ENCODE results near the gene GFI1B. TPM values are rescaled to one million over a fixed set of nuclear protein-coding genes. Genes with fewer than 3 reads are reported as not detected.
"Not testable (repeated sequence)": the region's sequence is repeated elsewhere in the genome, so short reads cannot be mapped to it uniquely, and the experiment has no call there.

The GFI1B gene
- total RNA-seq, 2 donors from 2014 or later = not detected

DNA sequence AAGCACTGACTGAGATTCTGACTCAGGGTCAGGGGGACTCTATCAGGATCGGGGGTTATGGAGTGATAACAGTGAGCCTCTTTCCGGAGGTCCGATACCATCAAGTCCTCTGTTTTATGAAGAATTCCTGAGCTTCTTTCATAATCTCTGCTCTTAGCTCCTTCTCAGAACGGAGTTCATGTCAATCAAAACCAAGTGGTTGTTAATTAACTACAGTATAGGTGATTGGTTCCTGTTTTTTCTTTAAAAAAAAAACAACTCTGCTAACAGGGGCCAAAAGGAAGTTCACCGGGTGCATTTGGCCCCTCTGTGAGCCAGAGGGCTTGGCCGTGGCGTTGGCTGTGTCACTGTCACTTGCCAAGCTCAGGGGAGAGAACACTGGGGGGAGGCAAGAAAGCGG is 4.0 kb downstream of the GFI1B start:
- Mint-ChIP-seq H3K27me3 (peaks cover 42% of the 10 kb centered on the region), H3K27ac (no peak overlapping the region), H3K9me3 (no peaks in the 10 kb centered on the region), H3K36me3 (ENCODE audit: low read depth) (no peaks in the 10 kb centered on the region), H3K4me3 (no peak overlapping the region), H3K4me1 (peaks cover 4% of the 10 kb centered on the region)
- no peak for ATAC-seq (replicated peaks)

DNA sequence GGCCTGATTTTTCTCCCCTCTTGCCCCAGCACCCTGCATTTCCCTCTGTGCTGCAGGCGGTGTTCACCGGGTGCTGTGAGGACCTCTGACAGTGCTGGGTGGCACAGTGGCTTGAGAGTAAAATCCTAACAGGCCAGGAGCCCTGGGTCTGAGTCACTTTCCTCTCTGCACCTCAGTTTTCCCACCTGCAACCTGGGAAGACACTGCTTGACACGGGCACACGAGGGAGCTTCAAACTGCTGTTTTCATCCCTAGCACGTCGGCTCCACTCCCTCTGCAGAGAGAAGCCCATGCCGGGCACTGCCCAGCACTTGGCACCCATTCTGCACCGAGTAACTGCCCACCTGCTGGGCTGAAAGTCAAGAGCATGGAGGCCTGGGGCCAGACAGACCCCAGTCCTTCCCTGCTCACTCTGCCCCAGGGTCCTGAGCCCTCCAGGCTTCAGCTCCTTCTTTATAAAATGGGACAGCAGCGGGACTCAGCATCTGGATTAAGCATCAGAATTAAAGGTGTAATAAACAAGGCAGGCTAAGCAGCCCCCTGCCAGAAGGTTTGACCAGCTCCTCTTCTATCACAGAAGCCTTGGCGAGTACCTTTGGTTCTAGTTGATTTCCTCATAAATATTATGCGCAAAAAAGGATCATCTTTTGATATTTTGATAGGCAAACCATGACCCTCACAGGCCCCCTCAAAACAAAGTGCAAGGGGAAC is 5.2 kb downstream of the GFI1B start:
- H3K9me3 Mint-ChIP-seq = no peaks in the 10 kb centered on the region
- ATAC-seq (replicated peaks) = no peak
- H3K4me1 Mint-ChIP-seq = peaks cover 1% of the 10 kb centered on the region
- no peak overlapping the region for H3K27ac Mint-ChIP-seq
- H3K27me3 Mint-ChIP-seq = peaks cover 38% of the 10 kb centered on the region
- no peak overlapping the region for H3K4me3 Mint-ChIP-seq
- no peaks in the 10 kb centered on the region for H3K36me3 Mint-ChIP-seq (ENCODE audit: low read depth)

DNA sequence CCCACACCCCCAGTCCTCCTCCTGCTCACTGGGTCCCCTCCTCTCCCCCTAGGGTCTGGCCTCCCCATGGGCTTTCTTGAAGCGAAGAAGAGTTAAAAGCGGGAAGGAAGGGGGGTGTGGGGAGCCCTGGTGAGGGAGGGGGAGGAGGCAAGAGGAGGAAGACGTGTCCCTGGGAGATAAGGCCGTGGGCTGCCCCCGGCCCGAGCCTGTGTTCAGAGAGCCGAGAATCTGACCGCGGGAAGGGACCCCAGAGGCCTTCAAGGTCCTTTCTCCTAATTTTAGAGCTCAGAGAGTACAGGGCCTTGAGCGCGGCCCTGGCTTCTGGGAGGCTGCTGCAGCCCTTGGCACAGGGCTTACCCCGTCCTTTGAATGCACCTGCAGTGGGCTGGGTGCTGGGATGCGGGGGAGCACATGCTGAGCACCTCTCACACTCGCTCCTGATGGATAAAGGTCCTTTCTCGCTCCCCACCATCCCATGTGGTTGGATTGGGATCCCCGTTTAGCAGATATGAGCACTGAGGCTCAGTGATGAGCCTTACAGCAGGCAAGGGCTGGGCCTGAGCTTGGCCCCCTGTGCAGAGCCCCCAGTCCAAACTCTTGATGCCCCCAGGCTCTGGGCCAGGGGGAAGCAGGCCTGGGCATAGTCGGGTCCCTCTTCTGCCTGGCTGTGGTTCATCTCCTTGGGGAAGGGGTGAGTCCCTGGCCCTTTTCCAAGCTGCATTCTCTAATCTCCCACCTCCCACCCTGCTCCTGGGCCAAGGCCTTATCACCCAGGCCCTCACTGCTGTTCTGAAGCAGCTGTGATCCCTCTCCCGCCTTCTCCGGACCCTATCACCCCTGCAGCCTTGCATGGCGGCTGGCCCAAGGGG is 5.9 kb downstream of the GFI1B start:
- H3K4me3 Mint-ChIP-seq = no peak overlapping the region
- H3K27ac Mint-ChIP-seq = no peak overlapping the region
- ATAC-seq (replicated peaks) = no peak
- H3K9me3 Mint-ChIP-seq = no peaks in the 10 kb centered on the region
- peaks cover 39% of the 10 kb centered on the region for H3K27me3 Mint-ChIP-seq
- H3K4me1 Mint-ChIP-seq = no peaks in the 10 kb centered on the region
- no peaks in the 10 kb centered on the region for H3K36me3 Mint-ChIP-seq (ENCODE audit: low read depth)

DNA sequence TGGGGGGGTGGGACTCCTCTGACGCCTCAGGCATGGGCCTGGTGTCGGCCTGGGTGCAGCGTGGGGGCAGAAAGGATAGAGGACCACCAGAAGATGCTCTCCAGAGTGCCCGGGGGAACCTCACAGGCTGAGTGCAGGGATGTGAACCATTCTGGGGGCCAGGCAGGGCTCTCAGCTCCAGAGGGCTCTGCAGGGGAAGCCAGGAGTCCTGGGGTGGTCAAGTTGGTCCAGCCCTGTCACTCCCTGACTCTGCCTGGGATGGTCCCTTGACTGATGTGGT is 6.5 kb downstream of the GFI1B start:
- no peak overlapping the region for H3K27ac Mint-ChIP-seq
- no peaks in the 10 kb centered on the region for H3K4me1 Mint-ChIP-seq
- no peaks in the 10 kb centered on the region for H3K9me3 Mint-ChIP-seq
- no peak for ATAC-seq (replicated peaks)
- no peaks in the 10 kb centered on the region for H3K36me3 Mint-ChIP-seq (ENCODE audit: low read depth)
- no peak overlapping the region for H3K4me3 Mint-ChIP-seq
- peaks cover 34% of the 10 kb centered on the region for H3K27me3 Mint-ChIP-seq

DNA sequence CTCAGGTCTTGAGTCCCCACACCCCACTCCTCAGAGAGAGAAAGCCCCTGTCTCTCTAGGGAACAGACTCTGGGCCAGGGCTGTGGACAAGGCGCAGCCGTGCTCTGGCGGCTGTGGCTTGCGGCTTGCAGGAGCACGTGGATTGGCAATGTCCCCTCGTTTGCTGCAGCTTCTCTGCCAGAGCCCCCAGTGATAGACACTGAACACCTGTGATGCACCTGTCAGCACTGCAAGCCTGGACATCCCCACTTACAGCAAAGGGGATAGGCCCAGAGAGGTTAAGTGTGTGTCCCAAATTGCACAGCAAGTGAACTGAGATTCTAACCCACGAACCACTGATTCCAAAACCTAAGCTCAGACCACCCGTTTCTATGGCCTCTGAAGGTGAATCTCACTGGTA is 7.0 kb downstream of the GFI1B start:
- Mint-ChIP-seq H3K4me1 (no peaks in the 10 kb centered on the region), H3K4me3 (no peak overlapping the region), H3K27ac (no peak overlapping the region), H3K36me3 (ENCODE audit: low read depth) (no peaks in the 10 kb centered on the region), H3K27me3 (peaks cover 31% of the 10 kb centered on the region), H3K9me3 (no peaks in the 10 kb centered on the region)
- ATAC-seq (replicated peaks) = no peak

DNA sequence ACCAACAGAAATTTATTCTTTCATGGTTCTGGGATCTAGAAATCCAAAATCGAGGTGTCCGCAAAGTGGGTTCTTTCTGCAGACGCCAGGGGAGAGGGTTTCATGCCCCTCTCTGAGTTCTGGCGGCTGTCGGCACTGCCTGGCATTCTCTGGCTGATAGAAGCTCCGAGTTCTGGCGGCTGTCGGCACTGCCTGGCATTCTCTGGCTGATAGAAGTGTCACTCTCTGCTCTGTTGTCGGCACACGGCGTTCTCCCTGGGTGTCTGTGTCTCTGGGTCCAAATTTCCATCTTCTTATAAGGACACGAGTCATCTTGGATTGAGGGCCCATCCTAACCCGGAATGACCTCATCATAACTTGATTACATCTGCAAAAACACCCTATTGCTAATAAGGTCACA is 7.6 kb downstream of the GFI1B start:
- H3K4me3 Mint-ChIP-seq = no peak overlapping the region
- peaks cover 28% of the 10 kb centered on the region for H3K27me3 Mint-ChIP-seq
- no peaks in the 10 kb centered on the region for H3K36me3 Mint-ChIP-seq (ENCODE audit: low read depth)
- no peak overlapping the region for H3K27ac Mint-ChIP-seq
- H3K4me1 Mint-ChIP-seq = no peaks in the 10 kb centered on the region
- no peaks in the 10 kb centered on the region for H3K9me3 Mint-ChIP-seq
- no peak for ATAC-seq (replicated peaks)

DNA sequence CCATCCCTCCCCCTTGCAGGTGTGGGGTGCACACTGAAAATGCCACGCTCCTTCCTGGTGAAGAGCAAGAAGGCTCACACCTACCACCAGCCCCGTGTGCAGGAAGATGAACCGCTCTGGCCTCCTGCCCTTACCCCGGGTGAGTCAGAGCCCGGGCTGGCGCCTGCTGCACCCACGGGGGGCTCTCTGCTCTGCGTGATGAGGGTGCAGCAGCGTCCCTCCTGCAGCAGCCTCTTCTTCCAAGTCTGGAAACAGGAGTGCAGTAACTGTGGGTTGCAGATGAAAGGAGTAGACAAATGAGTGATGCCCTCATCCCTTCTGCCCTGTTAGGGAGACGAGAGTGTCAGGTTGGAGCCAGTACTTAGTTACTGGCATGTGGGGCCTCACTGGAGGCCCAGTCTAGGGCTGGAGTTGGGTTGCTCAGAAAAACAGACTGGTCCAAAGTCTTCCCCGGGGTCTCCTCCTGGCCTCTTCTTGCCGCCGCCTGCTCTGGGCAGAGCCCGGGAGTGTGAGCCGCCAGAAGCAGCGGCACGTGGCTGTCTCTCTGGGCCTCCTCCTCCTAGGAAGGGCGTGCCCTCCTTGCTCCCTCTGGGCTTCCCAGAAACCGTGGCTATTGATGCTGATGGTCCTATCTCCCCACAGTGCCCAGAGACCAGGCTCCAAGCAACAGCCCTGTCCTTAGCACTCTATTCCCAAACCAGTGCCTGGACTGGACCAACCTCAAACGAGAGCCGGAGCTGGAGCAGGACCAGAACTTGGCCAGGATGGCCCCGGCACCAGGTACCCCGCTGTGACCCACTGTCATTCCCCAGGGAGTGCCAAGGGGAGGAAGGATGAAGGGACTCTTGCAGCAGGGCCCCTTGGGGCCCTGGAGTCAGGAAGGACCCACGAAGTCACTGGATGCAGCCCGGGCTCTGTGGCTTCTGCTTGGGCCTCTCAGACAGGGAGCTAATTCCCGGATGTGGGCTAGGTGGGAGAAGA is 8.4 kb downstream of the GFI1B start:
- Mint-ChIP-seq H3K9me3 (no peaks in the 10 kb centered on the region), H3K4me3 (no peak overlapping the region), H3K36me3 (ENCODE audit: low read depth) (no peaks in the 10 kb centered on the region), H3K27me3 (peaks cover 27% of the 10 kb centered on the region), H3K4me1 (no peaks in the 10 kb centered on the region), H3K27ac (no peak overlapping the region)
- no peak for ATAC-seq (replicated peaks)

DNA sequence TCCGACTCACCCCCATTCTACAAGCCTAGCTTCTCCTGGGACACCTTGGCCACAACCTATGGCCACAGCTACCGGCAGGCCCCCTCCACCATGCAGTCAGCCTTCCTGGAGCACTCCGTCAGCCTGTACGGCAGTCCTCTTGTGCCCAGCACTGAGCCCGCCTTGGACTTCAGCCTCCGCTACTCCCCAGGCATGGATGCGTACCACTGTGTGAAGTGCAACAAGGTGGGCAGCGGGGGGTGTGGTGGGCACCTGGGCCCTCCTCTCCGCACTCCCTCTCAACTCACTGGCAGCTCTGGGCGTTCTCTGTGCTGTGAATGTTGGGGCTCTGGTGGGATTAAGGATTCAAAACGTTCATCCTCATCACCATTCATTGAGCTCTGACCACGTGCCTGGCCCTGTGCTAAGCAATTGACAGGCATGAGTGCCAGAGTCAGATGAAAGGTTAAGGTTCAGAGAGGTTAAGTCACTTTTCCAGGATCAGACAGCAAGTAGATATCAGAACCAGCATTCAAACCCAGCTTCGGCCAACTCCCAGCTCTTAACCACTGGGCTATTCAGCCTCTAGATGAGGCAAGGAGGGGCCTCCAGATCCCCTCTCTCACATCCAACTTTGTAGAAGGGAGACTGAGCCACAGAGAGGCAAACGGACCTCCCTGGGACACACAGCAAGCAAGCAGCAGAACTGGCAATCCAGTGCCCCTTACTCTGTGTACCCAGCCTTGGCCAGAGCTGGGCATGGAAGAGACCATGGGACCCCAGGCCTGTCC is 9.9 kb downstream of the GFI1B start:
- H3K4me3 Mint-ChIP-seq = no peak overlapping the region

DNA sequence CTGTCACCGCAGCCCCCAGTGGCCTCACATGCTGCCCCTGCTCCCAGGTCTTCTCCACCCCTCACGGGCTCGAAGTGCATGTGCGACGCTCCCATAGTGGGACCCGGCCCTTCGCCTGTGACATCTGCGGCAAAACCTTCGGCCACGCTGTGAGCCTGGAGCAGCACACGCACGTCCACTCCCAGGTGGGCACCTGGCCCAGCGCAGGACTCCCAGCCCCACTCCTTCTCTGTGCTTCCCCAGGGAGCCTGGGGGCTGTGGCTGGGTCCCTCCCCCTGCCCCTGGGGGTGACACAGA is 10.5 kb downstream of the GFI1B start:
- ATAC-seq (replicated peaks) = no peak
- Mint-ChIP-seq H3K9me3 (no peaks in the 10 kb centered on the region), H3K36me3 (ENCODE audit: low read depth) (no peaks in the 10 kb centered on the region), H3K4me3 (no peak overlapping the region), H3K27ac (no peak overlapping the region), H3K4me1 (no peaks in the 10 kb centered on the region), H3K27me3 (peaks cover 28% of the 10 kb centered on the region)

More for the DNA sequence above, 9.9 kb downstream of the GFI1B start:
- no peak overlapping the region for H3K27ac Mint-ChIP-seq
- H3K27me3 Mint-ChIP-seq = peaks cover 28% of the 10 kb centered on the region
- no peaks in the 10 kb centered on the region for H3K9me3 Mint-ChIP-seq
- no peaks in the 10 kb centered on the region for H3K36me3 Mint-ChIP-seq (ENCODE audit: low read depth)
- no peaks in the 10 kb centered on the region for H3K4me1 Mint-ChIP-seq
- ATAC-seq (replicated peaks) = no peak

DNA sequence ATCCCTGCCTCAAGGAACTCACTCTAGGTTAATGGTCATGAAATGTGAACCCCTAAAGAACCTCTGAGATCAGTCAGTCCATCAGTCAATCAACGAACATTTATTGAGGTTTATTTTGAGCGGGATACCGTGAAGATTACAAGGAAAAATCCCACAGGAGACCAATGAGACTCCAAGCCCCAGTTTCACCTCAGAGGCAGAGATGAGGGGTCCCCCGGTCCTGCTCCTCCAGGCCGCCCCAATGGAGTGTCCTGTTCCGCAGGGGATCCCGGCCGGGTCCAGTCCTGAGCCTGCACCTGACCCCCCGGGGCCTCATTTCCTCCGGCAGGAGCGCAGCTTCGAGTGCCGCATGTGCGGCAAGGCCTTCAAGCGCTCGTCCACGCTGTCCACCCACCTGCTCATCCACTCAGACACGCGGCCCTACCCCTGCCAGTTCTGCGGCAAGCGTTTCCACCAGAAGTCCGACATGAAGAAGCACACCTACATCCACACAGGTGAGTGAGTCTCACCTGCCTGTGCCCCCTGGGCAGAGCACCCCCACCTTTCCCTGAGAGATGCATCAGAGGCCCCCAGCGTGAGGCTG is 11.0 kb downstream of the GFI1B start:
- Mint-ChIP-seq H3K27me3 (peaks cover 31% of the 10 kb centered on the region), H3K4me3 (no peak overlapping the region), H3K36me3 (ENCODE audit: low read depth) (no peaks in the 10 kb centered on the region), H3K9me3 (no peaks in the 10 kb centered on the region), H3K4me1 (no peaks in the 10 kb centered on the region), H3K27ac (no peak overlapping the region)
- ATAC-seq (replicated peaks) = no peak

DNA sequence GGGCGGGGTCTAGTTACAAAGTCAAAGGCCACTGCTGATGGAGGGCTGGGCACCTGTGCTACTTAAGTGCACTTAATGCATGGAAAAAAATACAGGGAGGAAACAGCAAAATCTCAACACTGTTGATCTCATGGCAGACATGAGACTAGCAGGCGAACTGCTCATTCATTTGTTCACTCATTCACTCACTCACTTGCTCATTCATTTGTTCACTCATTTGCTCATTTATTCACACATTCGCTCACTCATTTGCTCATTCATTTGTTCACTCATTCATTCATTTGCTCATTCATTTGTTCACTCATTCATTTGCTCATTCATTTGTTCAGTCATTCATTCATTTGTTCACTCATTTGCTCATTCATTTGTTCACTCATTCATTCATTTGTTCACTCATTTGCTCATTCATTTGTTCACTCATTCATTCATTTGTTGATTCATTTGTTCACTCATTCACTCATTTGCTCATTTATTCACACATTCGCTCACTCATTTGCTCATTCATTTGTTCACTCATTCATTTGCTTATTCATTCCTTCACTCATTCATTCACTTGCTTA is 11.6 kb downstream of the GFI1B start:
- not testable (repeated sequence) for H3K36me3 Mint-ChIP-seq (ENCODE audit: low read depth); H3K9me3 Mint-ChIP-seq; ATAC-seq (replicated peaks); H3K4me3 Mint-ChIP-seq; H3K27ac Mint-ChIP-seq; H3K4me1 Mint-ChIP-seq
- H3K27me3 Mint-ChIP-seq = peaks cover 33% of the 10 kb centered on the region

DNA sequence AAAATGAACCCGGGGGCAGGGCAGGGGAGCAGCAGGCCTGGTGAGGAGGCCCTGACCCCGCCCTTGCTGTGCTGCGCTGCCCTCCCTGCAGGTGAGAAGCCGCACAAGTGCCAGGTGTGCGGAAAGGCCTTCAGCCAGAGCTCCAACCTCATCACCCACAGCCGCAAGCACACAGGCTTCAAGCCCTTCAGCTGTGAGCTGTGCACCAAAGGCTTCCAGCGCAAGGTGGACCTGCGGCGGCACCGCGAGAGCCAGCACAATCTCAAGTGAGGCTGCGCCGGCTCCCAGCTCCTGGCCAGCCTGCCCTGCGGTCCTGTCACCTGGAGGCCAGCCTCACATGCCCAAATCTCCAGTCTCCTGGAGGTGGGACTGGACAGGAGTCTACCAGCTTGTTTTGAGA is 12.3 kb downstream of the GFI1B start:
- H3K27me3 Mint-ChIP-seq = peaks cover 31% of the 10 kb centered on the region
- no peak overlapping the region for H3K4me3 Mint-ChIP-seq
- H3K4me1 Mint-ChIP-seq = no peaks in the 10 kb centered on the region
- no peak overlapping the region for H3K27ac Mint-ChIP-seq
- no peaks in the 10 kb centered on the region for H3K36me3 Mint-ChIP-seq (ENCODE audit: low read depth)
- ATAC-seq (replicated peaks) = no peak
- H3K9me3 Mint-ChIP-seq = no peaks in the 10 kb centered on the region

DNA sequence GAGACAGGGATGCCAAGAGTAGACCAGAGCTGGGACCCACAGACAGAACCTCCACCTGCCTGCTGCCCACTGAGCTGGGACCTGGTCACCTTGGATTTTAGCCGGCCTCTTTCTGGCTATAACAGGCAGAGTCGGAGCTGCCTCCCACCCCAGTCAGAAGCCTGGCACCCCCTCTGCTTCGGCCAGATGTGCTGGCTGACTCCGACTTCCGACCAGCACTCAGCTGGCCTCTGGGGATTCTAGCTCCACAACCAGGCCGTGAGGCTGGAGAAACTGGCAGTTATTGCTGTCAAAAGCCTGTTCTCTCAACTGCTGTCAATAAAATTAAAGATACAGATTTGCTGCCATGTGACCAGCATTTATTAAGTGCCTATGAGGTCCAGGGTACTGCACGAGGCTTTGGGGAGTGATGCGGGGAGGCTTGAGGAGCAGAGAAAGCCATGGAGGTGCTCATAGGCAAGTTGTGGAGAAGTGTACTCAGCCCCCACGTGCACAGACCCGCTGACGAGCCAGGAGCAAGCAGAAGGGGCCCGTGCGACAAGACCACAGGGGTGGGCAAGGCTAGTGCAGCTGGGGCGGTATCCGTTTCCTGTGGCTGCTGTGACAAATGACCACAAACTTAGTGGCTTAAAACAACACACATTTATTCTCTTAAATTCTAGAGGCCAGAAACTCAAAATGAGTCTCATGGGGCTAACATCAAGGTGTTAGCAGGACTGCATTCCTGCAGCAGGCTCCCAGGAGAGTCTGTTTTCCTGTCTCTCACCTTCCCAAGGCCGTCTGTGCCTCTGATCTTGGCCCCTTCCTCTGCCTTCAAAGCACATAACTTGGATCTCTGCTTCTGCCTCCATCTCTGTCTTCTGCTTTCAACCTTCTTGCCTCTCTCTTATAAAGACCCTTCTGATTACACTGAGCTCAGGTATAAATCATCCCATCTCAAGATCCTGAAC is 13.1 kb downstream of the GFI1B start:
- Mint-ChIP-seq H3K27me3 (peaks cover 27% of the 10 kb centered on the region), H3K4me3 (no peak overlapping the region), H3K9me3 (no peaks in the 10 kb centered on the region), H3K4me1 (no peaks in the 10 kb centered on the region), H3K27ac (no peak overlapping the region), H3K36me3 (ENCODE audit: low read depth) (no peaks in the 10 kb centered on the region)
- ATAC-seq (replicated peaks) = no peak
